ENCODE data around the gene MRGPRX2.

The MRGPRX2 gene

DNA sequence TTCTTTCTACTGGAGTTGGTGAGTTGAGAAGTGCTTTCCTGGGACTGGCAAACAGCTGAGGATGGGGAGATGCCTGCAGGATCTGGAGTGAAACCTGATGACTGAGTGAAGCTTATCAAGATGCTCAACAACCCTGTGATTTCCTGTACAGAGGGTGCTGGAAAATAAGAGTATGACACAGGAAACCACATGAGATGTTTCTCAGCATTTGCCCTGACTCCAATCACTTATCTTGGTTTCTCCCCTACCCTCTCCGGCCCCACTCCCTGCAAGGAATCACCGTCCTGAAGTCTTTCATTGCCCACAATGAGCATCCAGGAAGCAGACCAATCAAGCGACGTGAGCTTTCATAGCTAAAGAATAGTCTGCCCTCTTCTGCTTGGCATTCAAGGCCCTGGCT lies at the start of gene MRGPRX2:
Gene MRGPRX2, minus strand, starts transcription at position 89 of the 400 bp plus-strand sequence. CDS start 4,315 bp downstream, outside the sequence.
- no peak within 1 kb of the TSS for H3K4me3 ChIP-seq (ENCODE audit: low read depth, low read length)
- TF ChIP-seq, protein P1, sequence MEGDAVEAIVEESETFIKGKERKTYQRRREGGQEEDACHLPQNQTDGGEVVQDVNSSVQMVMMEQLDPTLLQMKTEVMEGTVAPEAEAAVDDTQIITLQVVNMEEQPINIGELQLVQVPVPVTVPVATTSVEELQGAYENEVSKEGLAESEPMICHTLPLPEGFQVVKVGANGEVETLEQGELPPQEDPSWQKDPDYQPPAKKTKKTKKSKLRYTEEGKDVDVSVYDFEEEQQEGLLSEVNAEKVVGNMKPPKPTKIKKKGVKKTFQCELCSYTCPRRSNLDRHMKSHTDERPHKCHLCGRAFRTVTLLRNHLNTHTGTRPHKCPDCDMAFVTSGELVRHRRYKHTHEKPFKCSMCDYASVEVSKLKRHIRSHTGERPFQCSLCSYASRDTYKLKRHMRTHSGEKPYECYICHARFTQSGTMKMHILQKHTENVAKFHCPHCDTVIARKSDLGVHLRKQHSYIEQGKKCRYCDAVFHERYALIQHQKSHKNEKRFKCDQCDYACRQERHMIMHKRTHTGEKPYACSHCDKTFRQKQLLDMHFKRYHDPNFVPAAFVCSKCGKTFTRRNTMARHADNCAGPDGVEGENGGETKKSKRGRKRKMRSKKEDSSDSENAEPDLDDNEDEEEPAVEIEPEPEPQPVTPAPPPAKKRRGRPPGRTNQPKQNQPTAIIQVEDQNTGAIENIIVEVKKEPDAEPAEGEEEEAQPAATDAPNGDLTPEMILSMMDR (IDR thresholded peaks at IDR 0.05; ENCODE audit: borderline replicate concordance, insufficient read depth, low read depth, low read length): no peak

DNA sequence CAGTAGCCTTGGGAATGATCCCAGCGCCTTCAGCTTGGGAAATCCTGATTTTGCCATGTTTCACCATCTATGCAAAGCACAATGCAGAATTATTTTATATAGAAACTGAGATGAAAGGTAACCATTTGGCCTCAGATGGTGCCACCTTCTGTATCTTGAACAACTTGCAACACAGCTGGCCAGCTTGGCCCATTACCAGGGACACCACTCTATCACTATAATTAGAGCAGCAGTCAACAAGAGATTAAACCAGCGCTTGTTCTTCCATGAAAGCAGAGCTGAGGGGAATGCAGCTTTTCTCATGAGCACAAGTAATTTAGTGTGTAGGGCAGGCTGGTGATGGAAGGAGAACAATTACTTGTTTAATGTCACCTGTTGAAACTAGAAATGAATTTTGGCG lies 49.8 kb upstream of the MRGPRX2 start:
- no peak overlapping the region for H3K4me3 ChIP-seq (ENCODE audit: low read depth, low read length)
- TF ChIP-seq, protein P1 (IDR thresholded peaks at IDR 0.05; ENCODE audit: borderline replicate concordance, insufficient read depth, low read depth, low read length): no peak

DNA sequence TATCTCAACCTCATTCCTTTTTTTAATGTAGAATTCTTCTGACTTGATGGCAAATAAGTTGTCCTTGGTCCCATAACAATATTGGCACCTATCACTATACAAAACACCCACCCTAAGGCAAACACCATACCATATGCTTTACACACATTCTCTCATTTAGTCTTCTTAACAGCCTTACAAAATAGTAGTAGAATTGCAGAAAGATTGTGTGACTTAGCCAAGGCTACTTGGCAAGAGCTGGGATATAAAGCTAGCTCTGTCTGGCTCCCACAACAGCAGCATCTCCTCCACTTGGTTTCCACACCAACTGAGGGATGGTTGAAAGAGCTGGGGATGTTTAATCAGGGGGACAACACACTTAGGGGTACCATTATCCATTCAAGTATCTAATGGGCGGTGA lies 46.6 kb upstream of the MRGPRX2 start:
- TF ChIP-seq, protein P1 (IDR thresholded peaks at IDR 0.05; ENCODE audit: borderline replicate concordance, insufficient read depth, low read depth, low read length): no peak

DNA sequence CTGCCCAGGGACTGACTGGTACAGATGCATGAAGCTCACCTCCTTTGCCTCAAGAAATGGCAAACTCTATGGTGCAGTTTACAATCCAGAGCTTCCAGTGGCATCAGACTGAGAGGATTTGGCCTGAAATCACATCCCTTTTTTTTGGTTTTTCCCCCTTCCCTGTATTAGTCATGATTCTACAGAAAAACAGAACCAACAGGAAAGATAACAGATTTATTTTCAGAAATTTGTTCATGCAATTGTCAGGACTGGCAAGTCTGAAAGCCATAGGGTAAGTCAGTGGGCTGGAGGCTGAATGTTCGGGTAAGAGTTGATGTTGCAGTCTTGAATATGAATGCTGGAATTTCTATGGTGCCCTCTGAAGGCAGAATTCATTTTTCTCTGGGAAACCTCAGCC lies 44.5 kb upstream of the MRGPRX2 start:
- H3K4me3 ChIP-seq (ENCODE audit: low read depth, low read length): no peak overlapping the region
- TF ChIP-seq, protein P1 (IDR thresholded peaks at IDR 0.05; ENCODE audit: borderline replicate concordance, insufficient read depth, low read depth, low read length): no peak

More for the DNA sequence above, 46.6 kb upstream of the MRGPRX2 start:
- H3K4me3 ChIP-seq (ENCODE audit: low read depth, low read length): no peak overlapping the region

DNA sequence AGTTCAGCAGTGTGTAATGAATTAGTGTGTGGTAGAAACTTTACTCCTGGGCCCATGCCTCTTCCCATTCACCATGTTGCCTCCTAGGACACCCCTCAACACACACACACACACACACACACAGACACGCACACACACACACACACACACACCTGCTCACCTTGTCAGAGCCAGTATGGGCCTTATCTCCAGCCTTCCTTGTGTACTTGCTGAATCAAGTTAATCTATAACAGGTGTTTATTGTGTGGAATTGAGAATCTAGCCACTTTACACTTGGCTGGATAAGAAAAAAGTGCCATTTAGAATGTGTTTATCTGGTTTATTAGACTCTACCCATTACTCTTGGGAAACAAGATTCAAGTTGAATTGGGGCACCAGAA lies 42.0 kb upstream of the MRGPRX2 start:
- no peak overlapping the region for H3K4me3 ChIP-seq (ENCODE audit: low read depth, low read length)
- TF ChIP-seq, protein P1 (IDR thresholded peaks at IDR 0.05; ENCODE audit: borderline replicate concordance, insufficient read depth, low read depth, low read length): no peak

DNA sequence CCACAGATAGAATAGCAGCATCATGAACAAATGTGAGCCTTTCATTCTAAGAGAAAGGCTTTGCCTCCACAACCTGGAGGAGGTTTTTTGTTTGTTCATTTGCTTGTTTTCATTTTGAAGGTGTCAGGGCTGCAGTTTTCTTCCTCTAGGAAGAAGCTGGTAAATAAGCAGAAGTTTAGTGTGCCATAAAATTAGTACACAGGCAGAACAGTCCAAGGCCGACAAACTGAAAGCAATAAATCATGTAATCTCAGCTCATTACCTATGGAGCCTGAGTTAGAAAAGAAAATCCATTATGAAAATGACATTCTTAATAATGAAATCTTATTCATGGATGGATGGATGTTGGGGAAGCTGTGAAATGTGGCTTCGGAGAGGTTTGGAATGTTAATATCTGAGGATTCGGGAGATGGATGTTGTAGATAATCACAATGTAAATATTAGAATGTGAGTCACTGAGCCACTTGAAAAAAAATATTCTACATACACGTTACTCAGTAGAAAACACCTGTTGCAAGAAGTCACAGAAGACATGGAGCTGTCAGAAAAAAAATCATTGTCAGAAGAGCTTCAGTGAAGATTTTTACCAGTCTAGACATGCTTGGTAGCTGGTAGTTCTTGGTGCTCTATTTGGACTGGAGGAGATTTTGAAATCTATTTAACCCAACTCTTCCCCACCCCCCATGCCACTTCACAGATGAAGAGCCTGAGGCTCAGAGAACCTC lies 41.4 kb upstream of the MRGPRX2 start:
- TF ChIP-seq, protein P1 (IDR thresholded peaks at IDR 0.05; ENCODE audit: borderline replicate concordance, insufficient read depth, low read depth, low read length): no peak
- no peak overlapping the region for H3K4me3 ChIP-seq (ENCODE audit: low read depth, low read length)

DNA sequence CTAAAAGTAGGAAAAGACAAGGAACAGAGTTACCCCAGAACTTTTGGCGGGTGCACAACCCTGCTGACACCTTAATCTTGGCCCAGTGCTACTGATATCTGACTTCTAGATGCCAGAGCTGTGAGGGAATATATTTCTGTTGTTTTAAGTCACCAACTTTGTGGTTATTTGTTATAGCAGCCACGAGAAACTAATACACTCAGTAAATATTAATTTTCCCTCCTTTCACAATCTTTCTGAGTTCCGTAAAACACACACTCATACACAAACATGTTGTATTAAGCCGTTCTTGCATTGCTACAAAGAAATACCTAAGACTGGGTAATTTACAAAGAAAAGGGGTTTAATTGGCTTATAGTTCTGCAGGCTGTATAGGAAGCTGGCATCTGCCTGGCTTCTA lies 40.4 kb upstream of the MRGPRX2 start:
- TF ChIP-seq, protein P1 (IDR thresholded peaks at IDR 0.05; ENCODE audit: borderline replicate concordance, insufficient read depth, low read depth, low read length): no peak

More for the DNA sequence above, 40.4 kb upstream of the MRGPRX2 start:
- no peak overlapping the region for H3K4me3 ChIP-seq (ENCODE audit: low read depth, low read length)
